Loucy (cell line): Measurements from ENCODE around the gene CIB2.

ENCODE experiments used
- H2AFZ ChIP-seq: fragments of 200-600 bp; sonication (generic); 2 replicates; pipeline ENCODE4 v1.6.0; 2016; ENCODE audit warnings: antibody characterized with exemption, mild to moderate bottlenecking, low read length, moderate library complexity
- H3F3A ChIP-seq: fragments of 200-600 bp; 2 replicates; pipeline ENCODE4 v1.6.0; 2016; ENCODE audit warnings: antibody characterized with exemption, low read depth, mild to moderate bottlenecking
- H3K27me3 ChIP-seq: fragments of 200-600 bp; sonication (generic); 2 replicates; pipeline ENCODE4 v1.6.1; 2014; ENCODE audit warnings: low read length, mild to moderate bottlenecking; ENCODE audit not compliant: insufficient read depth, poor library complexity, severe bottlenecking
- H3K36me3 ChIP-seq: fragments of 200-600 bp; sonication (generic); 2 replicates; pipeline ENCODE4 v1.6.1; 2016; ENCODE audit warnings: low read length; ENCODE audit not compliant: insufficient read depth
- H3K4me1 ChIP-seq: fragments of 200-600 bp; sonication (generic); 2 replicates; pipeline ENCODE4 v1.5.1; 2014; ENCODE audit warnings: low read length, mild to moderate bottlenecking; ENCODE audit not compliant: insufficient read depth, poor library complexity, severe bottlenecking
- H3K4me2 ChIP-seq: fragments of 200-600 bp; sonication (generic); 2 replicates; pipeline ENCODE4 v1.6.0; 2014; ENCODE audit warnings: antibody characterized with exemption, low read length, low read depth, mild to moderate bottlenecking; ENCODE audit not compliant: poor library complexity, severe bottlenecking
- H3K4me3 ChIP-seq: fragments of 200-600 bp; sonication (generic); 2 replicates; pipeline ENCODE4 v1.5.1; 2014; ENCODE audit warnings: low read length, mild to moderate bottlenecking, mixed read lengths; ENCODE audit not compliant: poor library complexity, severe bottlenecking
- H3K79me2 ChIP-seq: fragments of 200-600 bp; sonication (generic); 2 replicates; pipeline ENCODE4 v1.6.1; 2014; ENCODE audit warnings: low read length; ENCODE audit not compliant: insufficient read depth
- H3K9ac ChIP-seq: fragments of 200-600 bp; sonication (generic); 2 replicates; pipeline ENCODE4 v1.6.0; 2014; ENCODE audit warnings: mild to moderate bottlenecking, low read depth, low read length, moderate library complexity; ENCODE audit not compliant: poor library complexity, severe bottlenecking
- H3K9me2 ChIP-seq: fragments of 200-600 bp; sonication (generic); replicated peaks from 2 replicates; pipeline ENCODE4 v1.6.1; 2016; ENCODE audit warnings: low read depth, low read length, mixed read lengths
- H3K9me3 ChIP-seq: fragments of 200-600 bp; sonication (generic); 2 replicates; pipeline ENCODE4 v1.6.1; 2014; ENCODE audit warnings: mild to moderate bottlenecking, antibody characterized with exemption, low read length, low read depth; ENCODE audit not compliant: insufficient read depth
- H4K20me1 ChIP-seq: fragments of 200-600 bp; sonication (generic); 2 replicates; pipeline ENCODE4 v1.6.0; 2014; ENCODE audit warnings: antibody characterized with exemption, low read length, mild to moderate bottlenecking; ENCODE audit not compliant: insufficient read depth, poor library complexity, severe bottlenecking
- EZH2phosphoT487 ChIP-seq: fragments of 200-600 bp; IDR thresholded peaks from 2 replicates; pipeline ENCODE4 v1.6.1; 2018; ENCODE audit warnings: antibody characterized with exemption, mild to moderate bottlenecking, moderate library complexity, borderline replicate concordance
- TF ChIP-seq, protein P1 (sequence below): fragments of 200-600 bp; sonication (generic); conservative IDR thresholded peaks from 2 replicates; pipeline ENCODE4 v1.5.1; 2014; ENCODE audit warnings: mild to moderate bottlenecking, antibody characterized with exemption, low read length

CIB2 gene

DNA sequence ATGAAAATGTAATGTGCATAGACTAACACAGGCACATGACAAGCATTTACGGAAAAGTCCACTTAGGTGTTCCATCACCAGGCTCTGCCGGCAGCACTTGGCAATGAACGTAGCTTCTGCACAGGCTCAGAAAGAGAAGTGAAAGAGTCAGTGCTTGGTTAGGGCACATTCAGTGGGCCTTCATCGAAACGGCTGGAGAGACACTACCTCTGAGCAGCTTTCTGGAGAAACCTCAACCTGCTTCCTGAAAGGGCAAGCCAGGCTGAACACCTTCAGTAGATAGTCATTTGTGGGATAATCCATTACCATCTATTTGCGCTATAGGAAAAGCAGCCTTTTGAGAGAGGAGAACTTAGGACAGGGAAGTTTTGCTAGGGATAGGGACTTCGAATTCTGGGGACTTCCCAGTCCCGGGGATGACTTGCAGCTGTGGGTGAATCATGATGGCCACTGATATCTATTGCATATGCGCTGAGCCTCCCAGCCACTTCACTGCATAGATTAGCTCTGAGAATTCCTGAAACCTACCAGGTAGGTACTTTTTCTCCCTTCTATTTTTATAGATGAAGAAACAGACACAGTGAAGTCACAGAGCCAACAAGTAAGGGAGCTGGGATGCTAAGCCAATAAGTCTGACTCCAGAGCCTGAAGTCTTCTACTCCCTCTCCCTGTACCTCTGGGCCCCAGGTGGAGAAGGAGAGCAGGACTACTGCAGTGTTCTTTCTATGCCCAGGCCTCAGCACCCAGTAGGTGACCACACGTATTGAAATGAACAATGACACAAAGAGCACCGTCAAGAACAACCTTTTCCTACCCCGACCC is 43.1 kb downstream of the CIB2 start:
- Histone ChIP-seq H3F3A (no peaks in the 10 kb centered on the region), H3K4me3 (no peak overlapping the region), H3K36me3 (no peaks in the 10 kb centered on the region), H3K9me3 (no peaks in the 10 kb centered on the region), H3K9ac (no peak overlapping the region), H3K79me2 (no peaks in the 10 kb centered on the region), H3K9me2 (no peaks in the 10 kb centered on the region), H4K20me1 (no peaks in the 10 kb centered on the region), H3K27me3 (no peaks in the 10 kb centered on the region), H2AFZ (no peak overlapping the region), H3K4me2 (no peak overlapping the region), H3K4me1 (peaks cover 31% of the 10 kb centered on the region)
- no peak for TF ChIP-seq EZH2phosphoT487
- TF ChIP-seq, protein P1, sequence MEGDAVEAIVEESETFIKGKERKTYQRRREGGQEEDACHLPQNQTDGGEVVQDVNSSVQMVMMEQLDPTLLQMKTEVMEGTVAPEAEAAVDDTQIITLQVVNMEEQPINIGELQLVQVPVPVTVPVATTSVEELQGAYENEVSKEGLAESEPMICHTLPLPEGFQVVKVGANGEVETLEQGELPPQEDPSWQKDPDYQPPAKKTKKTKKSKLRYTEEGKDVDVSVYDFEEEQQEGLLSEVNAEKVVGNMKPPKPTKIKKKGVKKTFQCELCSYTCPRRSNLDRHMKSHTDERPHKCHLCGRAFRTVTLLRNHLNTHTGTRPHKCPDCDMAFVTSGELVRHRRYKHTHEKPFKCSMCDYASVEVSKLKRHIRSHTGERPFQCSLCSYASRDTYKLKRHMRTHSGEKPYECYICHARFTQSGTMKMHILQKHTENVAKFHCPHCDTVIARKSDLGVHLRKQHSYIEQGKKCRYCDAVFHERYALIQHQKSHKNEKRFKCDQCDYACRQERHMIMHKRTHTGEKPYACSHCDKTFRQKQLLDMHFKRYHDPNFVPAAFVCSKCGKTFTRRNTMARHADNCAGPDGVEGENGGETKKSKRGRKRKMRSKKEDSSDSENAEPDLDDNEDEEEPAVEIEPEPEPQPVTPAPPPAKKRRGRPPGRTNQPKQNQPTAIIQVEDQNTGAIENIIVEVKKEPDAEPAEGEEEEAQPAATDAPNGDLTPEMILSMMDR: no peak

DNA sequence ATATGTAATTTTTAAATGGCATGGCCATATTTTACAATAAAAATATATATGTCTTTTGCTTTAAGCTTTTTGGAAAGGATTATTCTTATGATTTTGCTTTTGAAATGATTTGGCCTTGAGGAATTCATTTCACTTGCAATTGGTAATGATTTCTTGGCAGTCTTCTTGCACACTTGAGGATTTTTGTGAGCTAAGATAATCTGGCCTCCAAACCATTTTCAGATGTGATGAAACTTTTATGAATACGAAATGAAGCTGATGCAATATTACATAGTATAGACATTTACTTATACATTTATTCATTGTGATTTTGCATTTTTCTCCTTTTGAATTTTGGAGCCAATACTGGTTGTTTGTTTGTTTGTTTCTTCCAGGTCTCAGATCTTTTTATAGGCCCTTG is 45.3 kb downstream of the CIB2 start:
- H3K36me3 ChIP-seq: no peaks in the 10 kb centered on the region
- TF ChIP-seq, protein P1: no peak
- no peak for TF ChIP-seq EZH2phosphoT487
- no peak overlapping the region for H2AFZ ChIP-seq
- H3K9ac ChIP-seq: no peak overlapping the region
- H3F3A ChIP-seq: no peaks in the 10 kb centered on the region
- no peak overlapping the region for H3K4me2 ChIP-seq
- H3K9me3 ChIP-seq: no peaks in the 10 kb centered on the region
- H3K9me2 ChIP-seq: no peaks in the 10 kb centered on the region
- no peaks in the 10 kb centered on the region for H4K20me1 ChIP-seq
- H3K27me3 ChIP-seq: no peaks in the 10 kb centered on the region
- H3K79me2 ChIP-seq: no peaks in the 10 kb centered on the region
- peaks cover 19% of the 10 kb centered on the region for H3K4me1 ChIP-seq
- H3K4me3 ChIP-seq: no peak overlapping the region

DNA sequence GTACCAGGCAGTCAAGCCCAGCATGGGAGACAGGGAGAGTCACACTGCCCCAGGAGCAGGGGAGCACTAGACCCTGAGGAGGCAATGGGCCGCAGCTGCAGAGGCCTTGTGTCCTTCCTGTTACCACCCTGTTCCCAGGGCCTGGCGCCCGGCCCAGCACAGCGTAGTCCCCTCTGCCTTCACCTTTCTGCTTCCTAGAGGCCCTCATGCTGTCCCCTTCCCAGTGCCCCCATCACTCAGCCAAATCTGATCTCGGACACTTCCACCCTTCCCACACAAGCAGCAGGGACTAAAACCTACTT is 46.8 kb downstream of the CIB2 start:
- no peaks in the 10 kb centered on the region for H3K79me2 ChIP-seq
- peak overlapping the region; percentile 1 for H3K4me3 ChIP-seq
- no peaks in the 10 kb centered on the region for H3F3A ChIP-seq
- H3K9me2 ChIP-seq: no peaks in the 10 kb centered on the region
- peak overlapping the region; percentile 47 for H3K4me2 ChIP-seq
- TF ChIP-seq, protein P1: no peak
- no peak for TF ChIP-seq EZH2phosphoT487
- no peaks in the 10 kb centered on the region for H3K9me3 ChIP-seq
- no peaks in the 10 kb centered on the region for H4K20me1 ChIP-seq
- H2AFZ ChIP-seq: no peak overlapping the region
- H3K9ac ChIP-seq: peak overlapping the region; percentile 55
- no peaks in the 10 kb centered on the region for H3K36me3 ChIP-seq
- H3K4me1 ChIP-seq: peaks cover 19% of the 10 kb centered on the region
- H3K27me3 ChIP-seq: no peaks in the 10 kb centered on the region
